OCI-M2 (cell line): ENCODE data around the gene DGCR2.
"Not testable (repeated sequence)": the region's sequence is repeated elsewhere in the genome, so short reads cannot be mapped to it uniquely, and the experiment has no call there.

ENCODE experiments used
- DNase-seq: peaks from one replicate; lab custom pipeline; 2025; ENCODE audit not compliant: unreplicated experiment; lab: John Stamatoyannopoulos, UW

The DGCR2 gene

GRCh38 chr22:19032898-19033567 is 89.2 kb downstream of the DGCR2 start:
- DNase-seq: not testable (repeated sequence)

GRCh38 chr22:19032156-19032785 is 89.9 kb downstream of the DGCR2 start:
- not testable (repeated sequence) for DNase-seq

- not testable (repeated sequence) for DNase-seq
Measured at GRCh38 chr22:19030889-19031252, 91.3 kb downstream of the DGCR2 start.

GRCh38 chr22:19030226-19030888 is 91.9 kb downstream of the DGCR2 start:
- DNase-seq: not testable (repeated sequence)

- DNase-seq: not testable (repeated sequence)
Measured at GRCh38 chr22:19029113-19030103, 92.8 kb downstream of the DGCR2 start.

- not testable (repeated sequence) for DNase-seq
Measured at GRCh38 chr22:19028060-19028455, 94.2 kb downstream of the DGCR2 start.

GRCh38 chr22:19027371-19028059 is 94.7 kb downstream of the DGCR2 start:
- not testable (repeated sequence) for DNase-seq

- not testable (repeated sequence) for DNase-seq
Measured at GRCh38 chr22:19026080-19026479, 96.1 kb downstream of the DGCR2 start.

- DNase-seq: not testable (repeated sequence)
Measured at GRCh38 chr22:19024956-19025489, 97.2 kb downstream of the DGCR2 start.

- not testable (repeated sequence) for DNase-seq
Measured at GRCh38 chr22:19023931-19024330, 98.3 kb downstream of the DGCR2 start.

GRCh38 chr22:19022755-19023154 is 99.5 kb downstream of the DGCR2 start:
- DNase-seq: no peak

GRCh38 chr22:19019679-19020032 is 102.6 kb downstream of the DGCR2 start:
- DNase-seq: no peak

GRCh38 chr22:19019029-19019678 is 103.1 kb downstream of the DGCR2 start:
- DNase-seq: no peak

- no peak for DNase-seq
Measured at GRCh38 chr22:19018256-19018655, 104.0 kb downstream of the DGCR2 start.

GRCh38 chr22:19016081-19016766 is 106.0 kb downstream of the DGCR2 start:
- no peak for DNase-seq

- DNase-seq: no peak
Measured at GRCh38 chr22:19014886-19015285, 107.3 kb downstream of the DGCR2 start.

GRCh38 chr22:19013881-19014598 is 108.2 kb downstream of the DGCR2 start:
- DNase-seq: not testable (repeated sequence)

GRCh38 chr22:19013411-19013810 is 108.8 kb downstream of the DGCR2 start:
- not testable (repeated sequence) for DNase-seq
